ENCODE measurements around the gene NINJ2.

The NINJ2 gene

DNA sequence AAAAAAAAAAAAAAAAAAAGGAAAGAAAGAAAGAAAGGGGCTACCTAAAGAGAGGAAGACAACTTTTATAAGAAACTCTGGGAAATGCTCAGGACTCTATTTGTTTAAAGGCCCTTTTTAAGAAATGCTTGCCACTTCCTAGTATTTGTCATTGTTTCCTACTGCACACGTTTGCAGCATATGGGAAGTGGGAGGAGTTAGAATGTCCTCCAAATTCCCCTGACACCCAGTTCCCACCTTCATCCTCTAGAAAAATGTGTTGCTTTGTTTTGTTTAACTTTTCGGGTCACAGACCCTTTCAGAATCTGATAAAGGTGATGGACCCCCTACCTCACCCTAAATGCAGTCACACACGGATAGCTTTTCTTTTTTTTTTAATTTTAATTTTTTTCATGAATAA is 40.8 kb downstream of the NINJ2 start:
- peak overlapping the region; percentile 95 for H3K27ac ChIP-seq
- no peaks in the 10 kb centered on the region for H3K9me3 ChIP-seq
- H3K4me1 ChIP-seq (ENCODE audit: control insufficient read depth in 1 of 2, insufficient read depth in 1 of 2, low read depth in 1 of 2, low read length in 1 of 2) = peaks cover 73 to 82% of the 10 kb centered on the region in 2 experiments
- H3K4me3 ChIP-seq (ENCODE audit: low read depth in 1 of 2, low read length in 1 of 2) = peak overlapping the region; percentile 37 to 62
- H3K36me3 ChIP-seq = peaks cover 6% of the 10 kb centered on the region
- H3K27me3 ChIP-seq = no peaks in the 10 kb centered on the region
- TF ChIP-seq, protein P1, sequence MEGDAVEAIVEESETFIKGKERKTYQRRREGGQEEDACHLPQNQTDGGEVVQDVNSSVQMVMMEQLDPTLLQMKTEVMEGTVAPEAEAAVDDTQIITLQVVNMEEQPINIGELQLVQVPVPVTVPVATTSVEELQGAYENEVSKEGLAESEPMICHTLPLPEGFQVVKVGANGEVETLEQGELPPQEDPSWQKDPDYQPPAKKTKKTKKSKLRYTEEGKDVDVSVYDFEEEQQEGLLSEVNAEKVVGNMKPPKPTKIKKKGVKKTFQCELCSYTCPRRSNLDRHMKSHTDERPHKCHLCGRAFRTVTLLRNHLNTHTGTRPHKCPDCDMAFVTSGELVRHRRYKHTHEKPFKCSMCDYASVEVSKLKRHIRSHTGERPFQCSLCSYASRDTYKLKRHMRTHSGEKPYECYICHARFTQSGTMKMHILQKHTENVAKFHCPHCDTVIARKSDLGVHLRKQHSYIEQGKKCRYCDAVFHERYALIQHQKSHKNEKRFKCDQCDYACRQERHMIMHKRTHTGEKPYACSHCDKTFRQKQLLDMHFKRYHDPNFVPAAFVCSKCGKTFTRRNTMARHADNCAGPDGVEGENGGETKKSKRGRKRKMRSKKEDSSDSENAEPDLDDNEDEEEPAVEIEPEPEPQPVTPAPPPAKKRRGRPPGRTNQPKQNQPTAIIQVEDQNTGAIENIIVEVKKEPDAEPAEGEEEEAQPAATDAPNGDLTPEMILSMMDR (IDR thresholded peaks at IDR 0.05) = peak; percentile 18

DNA sequence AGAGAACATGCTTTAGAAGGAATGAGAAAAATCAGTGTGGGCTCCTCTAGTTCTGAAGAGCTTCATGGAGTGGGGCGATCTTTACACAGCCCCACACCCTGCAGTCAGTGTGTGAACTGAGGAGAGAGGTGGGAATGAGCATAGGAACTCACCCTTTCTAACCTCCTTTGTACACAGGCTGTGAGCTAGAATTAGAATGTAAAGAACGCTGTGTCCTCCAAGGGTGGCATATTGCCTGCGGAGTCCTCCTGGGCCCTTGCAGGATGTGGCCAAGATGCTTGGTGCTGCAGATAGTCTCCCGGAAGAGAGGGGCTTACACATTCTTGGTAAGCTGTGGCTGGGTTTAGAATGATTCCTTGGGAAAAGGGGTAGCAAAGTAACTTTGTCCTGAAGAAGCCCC is 43.9 kb downstream of the NINJ2 start:
- TF ChIP-seq, protein P1 (IDR thresholded peaks at IDR 0.05) = no peak
- H3K27me3 ChIP-seq = no peaks in the 10 kb centered on the region
- H3K27ac ChIP-seq = peak overlapping the region; percentile 95
- peaks cover 100% of the 10 kb centered on the region in 2 experiments for H3K4me1 ChIP-seq (ENCODE audit: control insufficient read depth in 1 of 2, insufficient read depth in 1 of 2, low read depth in 1 of 2, low read length in 1 of 2)
- peak overlapping the region; percentile 59 to 62 for H3K4me3 ChIP-seq (ENCODE audit: low read depth in 1 of 2, low read length in 1 of 2)
- no peaks in the 10 kb centered on the region for H3K9me3 ChIP-seq
- H3K36me3 ChIP-seq = no peaks in the 10 kb centered on the region

DNA sequence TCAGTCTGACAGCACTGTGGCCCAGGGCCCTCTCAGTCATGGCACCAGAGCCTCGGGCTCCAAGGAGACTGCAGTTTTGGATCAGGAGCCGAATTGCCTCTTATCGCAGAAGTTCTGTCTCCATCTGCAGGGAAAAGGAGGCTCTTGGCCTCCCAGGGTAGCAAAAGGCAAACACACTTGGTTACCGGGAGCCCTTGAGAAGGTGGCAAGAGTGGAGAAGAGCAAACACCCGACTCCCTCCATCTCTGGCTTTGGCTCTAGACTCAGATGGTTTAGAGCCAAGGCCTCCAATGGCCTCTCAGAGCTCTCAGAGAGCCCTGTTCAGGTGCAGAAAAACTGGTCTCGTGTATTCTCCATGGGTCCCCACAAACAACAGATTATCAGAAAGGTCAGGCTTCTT is 44.6 kb downstream of the NINJ2 start:
- H3K4me1 ChIP-seq (ENCODE audit: control insufficient read depth in 1 of 2, insufficient read depth in 1 of 2, low read depth in 1 of 2, low read length in 1 of 2) = peaks cover 99 to 100% of the 10 kb centered on the region in 2 experiments

DNA sequence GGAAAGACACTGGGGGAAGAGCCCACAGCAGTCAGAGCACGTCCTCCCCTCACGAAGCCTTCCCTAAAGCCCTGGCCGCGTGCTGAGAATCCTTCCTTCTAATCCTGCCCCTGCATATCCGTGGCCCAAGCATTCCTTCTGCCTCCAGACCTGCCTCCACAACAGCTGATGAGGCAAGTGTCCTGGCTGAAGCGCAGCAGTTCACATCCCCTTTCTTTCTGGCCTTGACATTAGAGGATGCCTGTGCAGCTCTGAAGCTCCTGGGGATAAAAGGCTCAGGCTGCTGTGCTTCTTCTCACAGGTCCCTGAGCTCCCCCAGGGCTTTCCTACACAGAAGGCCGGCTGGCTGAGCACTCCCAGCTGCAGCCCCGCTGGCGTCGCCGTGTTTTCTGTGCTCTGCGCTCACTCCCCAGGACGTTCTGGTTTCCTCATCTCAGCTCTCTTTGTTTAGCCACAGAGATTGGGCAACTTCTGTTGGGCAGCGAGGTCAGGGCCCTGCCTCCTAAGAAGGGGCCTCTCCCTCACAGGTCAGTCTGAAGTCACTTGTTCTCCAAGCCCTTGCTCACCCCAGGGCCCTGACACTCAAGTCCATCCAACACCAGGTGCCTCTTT is 45.8 kb downstream of the NINJ2 start:
- Histone ChIP-seq H3K36me3 (no peaks in the 10 kb centered on the region), H3K27ac (peak overlapping the region; percentile 95), H3K4me1 (ENCODE audit: control insufficient read depth in 1 of 2, insufficient read depth in 1 of 2, low read depth in 1 of 2, low read length in 1 of 2) (peaks cover 99 to 100% of the 10 kb centered on the region in 2 experiments), H3K9me3 (no peaks in the 10 kb centered on the region), H3K27me3 (no peaks in the 10 kb centered on the region), H3K4me3 (ENCODE audit: low read depth in 1 of 2, low read length in 1 of 2) (peak overlapping the region; percentile 59 to 62)
- TF ChIP-seq, protein P1 (IDR thresholded peaks at IDR 0.05) = no peak

More for the DNA sequence above, 44.6 kb downstream of the NINJ2 start:
- H3K27ac ChIP-seq = peak overlapping the region; percentile 95
- no peaks in the 10 kb centered on the region for H3K27me3 ChIP-seq
- TF ChIP-seq, protein P1 (IDR thresholded peaks at IDR 0.05) = no peak
- peak overlapping the region; percentile 59 to 62 for H3K4me3 ChIP-seq (ENCODE audit: low read depth in 1 of 2, low read length in 1 of 2)
- H3K9me3 ChIP-seq = no peaks in the 10 kb centered on the region
- H3K36me3 ChIP-seq = no peaks in the 10 kb centered on the region

DNA sequence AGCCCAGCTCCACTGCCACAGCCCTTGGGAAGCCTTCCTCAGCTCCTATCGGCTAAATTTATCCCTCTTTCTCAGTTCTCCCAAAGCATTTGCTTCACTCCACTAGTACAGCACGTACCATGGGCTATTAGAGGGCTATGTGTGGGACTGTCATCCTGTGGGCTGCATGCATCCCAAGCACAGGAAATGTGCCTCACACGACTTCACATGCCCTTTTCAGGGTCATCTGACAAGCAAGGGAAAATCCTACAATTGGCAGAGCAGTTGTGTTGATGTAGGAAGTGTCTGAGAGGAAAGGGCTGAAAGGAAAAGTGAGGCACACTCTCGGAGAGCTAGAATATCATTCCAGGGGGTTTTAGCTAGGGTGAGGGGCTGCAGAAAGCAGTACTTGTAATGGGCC is 47.6 kb downstream of the NINJ2 start:
- peaks cover 99 to 100% of the 10 kb centered on the region in 2 experiments for H3K4me1 ChIP-seq (ENCODE audit: control insufficient read depth in 1 of 2, insufficient read depth in 1 of 2, low read depth in 1 of 2, low read length in 1 of 2)
- TF ChIP-seq, protein P1 (IDR thresholded peaks at IDR 0.05) = no peak
- H3K27me3 ChIP-seq = no peaks in the 10 kb centered on the region
- H3K27ac ChIP-seq = peak overlapping the region; percentile 95
- H3K9me3 ChIP-seq = no peaks in the 10 kb centered on the region
- no peaks in the 10 kb centered on the region for H3K36me3 ChIP-seq
- peak overlapping the region in 1 of 2 experiments; percentile 62 for H3K4me3 ChIP-seq (ENCODE audit: low read depth in 1 of 2, low read length in 1 of 2)
